DOHH2 (cell line): ENCODE results near the gene MTCH2.

Source experiments
- EZH2phosphoT487 ChIP-seq: fragments of 200-600 bp; sonication (generic); IDR thresholded peaks from 2 replicates; pipeline ENCODE4 v1.6.1; 2017; ENCODE audit warnings: borderline replicate concordance, mild to moderate bottlenecking, antibody characterized with exemption, low read length, moderate library complexity, mixed read lengths
- TF ChIP-seq, protein P1 (sequence below): fragments of 200-600 bp; sonication (generic); IDR thresholded peaks from one replicate; pipeline ENCODE4 v1.5.1; 2014; ENCODE audit warnings: antibody characterized with exemption, mild to moderate bottlenecking, low read depth, low read length; ENCODE audit not compliant: poor library complexity, severe bottlenecking

DNA sequence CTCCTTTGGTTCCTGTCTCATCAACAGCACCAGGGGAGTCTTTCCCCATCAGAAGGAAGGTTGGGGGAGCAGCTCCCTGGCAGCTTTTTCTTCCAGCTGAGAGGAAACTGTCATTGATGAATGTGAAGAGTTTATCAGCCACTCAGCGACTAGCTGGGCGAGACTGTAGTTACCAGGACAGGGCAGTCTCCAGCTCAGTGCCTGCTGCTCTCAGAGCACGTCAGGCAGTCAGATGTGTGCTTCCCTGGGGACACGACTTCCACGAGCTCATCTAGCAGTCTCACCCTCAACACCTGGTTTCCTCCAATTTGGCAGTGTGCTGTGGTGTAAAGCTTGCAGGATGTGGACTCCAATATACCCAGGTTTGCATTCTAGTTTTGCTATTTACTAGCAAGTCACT is 35.6 kb downstream of the MTCH2 start:
- TF ChIP-seq, protein P1, sequence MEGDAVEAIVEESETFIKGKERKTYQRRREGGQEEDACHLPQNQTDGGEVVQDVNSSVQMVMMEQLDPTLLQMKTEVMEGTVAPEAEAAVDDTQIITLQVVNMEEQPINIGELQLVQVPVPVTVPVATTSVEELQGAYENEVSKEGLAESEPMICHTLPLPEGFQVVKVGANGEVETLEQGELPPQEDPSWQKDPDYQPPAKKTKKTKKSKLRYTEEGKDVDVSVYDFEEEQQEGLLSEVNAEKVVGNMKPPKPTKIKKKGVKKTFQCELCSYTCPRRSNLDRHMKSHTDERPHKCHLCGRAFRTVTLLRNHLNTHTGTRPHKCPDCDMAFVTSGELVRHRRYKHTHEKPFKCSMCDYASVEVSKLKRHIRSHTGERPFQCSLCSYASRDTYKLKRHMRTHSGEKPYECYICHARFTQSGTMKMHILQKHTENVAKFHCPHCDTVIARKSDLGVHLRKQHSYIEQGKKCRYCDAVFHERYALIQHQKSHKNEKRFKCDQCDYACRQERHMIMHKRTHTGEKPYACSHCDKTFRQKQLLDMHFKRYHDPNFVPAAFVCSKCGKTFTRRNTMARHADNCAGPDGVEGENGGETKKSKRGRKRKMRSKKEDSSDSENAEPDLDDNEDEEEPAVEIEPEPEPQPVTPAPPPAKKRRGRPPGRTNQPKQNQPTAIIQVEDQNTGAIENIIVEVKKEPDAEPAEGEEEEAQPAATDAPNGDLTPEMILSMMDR = no peak
- TF ChIP-seq EZH2phosphoT487 = no peak
